Measurements from ENCODE around the gene PAM.

DNA sequence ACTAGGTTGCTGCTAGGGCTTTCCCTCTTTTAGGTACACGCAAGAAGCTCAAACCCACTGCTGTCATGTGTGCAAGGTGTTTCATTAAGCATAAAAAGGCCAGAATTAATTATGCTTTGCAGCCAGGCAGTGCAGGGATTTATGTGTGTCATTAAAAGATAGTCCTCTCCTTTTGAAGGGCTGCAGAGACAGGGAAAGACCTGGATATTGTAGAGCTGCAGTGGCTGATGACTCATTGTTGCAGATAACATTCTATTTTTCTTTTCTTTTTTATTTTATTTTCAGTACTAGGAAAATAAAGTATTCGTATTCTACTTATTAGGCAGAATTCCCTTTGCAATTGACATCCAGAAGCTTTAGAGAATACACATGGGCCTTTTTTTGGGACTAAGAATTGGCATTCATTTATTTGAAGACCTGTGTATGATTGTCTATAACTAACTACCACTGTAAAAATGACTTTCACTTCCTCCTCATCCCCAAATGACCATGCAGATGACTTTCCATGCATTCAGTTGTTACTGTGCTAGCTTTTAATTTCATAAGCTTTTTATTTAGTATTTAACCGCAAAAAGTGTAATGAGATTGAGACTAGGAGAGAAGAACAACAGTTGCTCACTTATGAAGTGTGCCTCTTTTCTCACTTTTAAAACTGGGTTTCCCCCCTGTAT, 113.0 kb downstream of the PAM start:
- TF ChIP-seq, protein P1, sequence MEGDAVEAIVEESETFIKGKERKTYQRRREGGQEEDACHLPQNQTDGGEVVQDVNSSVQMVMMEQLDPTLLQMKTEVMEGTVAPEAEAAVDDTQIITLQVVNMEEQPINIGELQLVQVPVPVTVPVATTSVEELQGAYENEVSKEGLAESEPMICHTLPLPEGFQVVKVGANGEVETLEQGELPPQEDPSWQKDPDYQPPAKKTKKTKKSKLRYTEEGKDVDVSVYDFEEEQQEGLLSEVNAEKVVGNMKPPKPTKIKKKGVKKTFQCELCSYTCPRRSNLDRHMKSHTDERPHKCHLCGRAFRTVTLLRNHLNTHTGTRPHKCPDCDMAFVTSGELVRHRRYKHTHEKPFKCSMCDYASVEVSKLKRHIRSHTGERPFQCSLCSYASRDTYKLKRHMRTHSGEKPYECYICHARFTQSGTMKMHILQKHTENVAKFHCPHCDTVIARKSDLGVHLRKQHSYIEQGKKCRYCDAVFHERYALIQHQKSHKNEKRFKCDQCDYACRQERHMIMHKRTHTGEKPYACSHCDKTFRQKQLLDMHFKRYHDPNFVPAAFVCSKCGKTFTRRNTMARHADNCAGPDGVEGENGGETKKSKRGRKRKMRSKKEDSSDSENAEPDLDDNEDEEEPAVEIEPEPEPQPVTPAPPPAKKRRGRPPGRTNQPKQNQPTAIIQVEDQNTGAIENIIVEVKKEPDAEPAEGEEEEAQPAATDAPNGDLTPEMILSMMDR (IDR thresholded peaks at IDR 0.05): no peak
- TF ChIP-seq POLR2AphosphoS5 (IDR thresholded peaks at IDR 0.05) (no peak), POLR2A (IDR thresholded peaks at IDR 0.05) (no peak)
